Left renal pelvis (tissue), 4 donors: Measurements from ENCODE around the gene MORC1. TPM values are rescaled to one million over a fixed set of nuclear protein-coding genes. Genes with fewer than 3 reads are reported as not detected.
"Not testable (repeated sequence)": the region's sequence is repeated elsewhere in the genome, so short reads cannot be mapped to it uniquely, and the experiment has no call there.

ENCODE experiments used
- DNase-seq, 4 donors: peaks; one replicate each; pipeline ENCODE4 v3.0.0-alpha.2; 2013; ENCODE audit warnings: low read depth in 4 of 4, low spot score in 3 of 4
- polyA plus RNA-seq, 4 donors: library from polyadenylated mRNA; unstranded; fragments of 120-200 nt; gene quantifications; one replicate each; pipeline ENCODE4 v1.2.1, GENCODE V29; 2013; ENCODE audit not compliant: insufficient read length in 4 of 4

The MORC1 gene
- polyA plus RNA-seq = under 1 TPM; 0.20 to 0.83 (median 0.59) TPM

DNA sequence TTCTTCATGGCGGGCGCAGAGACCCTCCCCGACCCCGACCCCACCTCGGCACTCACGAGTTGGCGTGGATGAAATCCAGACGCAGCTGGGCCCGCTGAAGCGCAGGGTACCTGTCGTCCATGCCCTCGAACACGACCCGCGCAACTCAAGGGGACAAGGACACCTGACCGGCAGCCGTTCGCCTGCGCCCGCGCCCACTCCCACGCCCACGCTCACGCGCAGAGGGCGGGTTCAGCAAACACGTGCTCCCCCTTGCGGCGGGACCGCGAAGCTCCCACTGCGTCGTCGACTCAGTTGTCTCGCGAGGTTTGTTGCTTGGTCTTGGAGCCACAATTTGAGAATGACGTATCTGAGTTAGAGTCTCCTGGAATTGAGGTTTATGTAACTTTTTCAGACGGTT lies at the start of gene MORC1:
Gene MORC1 (minus strand): TSS at position 196 of the 400 bp plus-strand sequence. CDS start 75 bp downstream, at position 121.
- no peak for DNase-seq

- no peak for DNase-seq
Measured at GRCh38 chr3:109165905-109166304, 48.0 kb upstream of the MORC1 start.

DNA sequence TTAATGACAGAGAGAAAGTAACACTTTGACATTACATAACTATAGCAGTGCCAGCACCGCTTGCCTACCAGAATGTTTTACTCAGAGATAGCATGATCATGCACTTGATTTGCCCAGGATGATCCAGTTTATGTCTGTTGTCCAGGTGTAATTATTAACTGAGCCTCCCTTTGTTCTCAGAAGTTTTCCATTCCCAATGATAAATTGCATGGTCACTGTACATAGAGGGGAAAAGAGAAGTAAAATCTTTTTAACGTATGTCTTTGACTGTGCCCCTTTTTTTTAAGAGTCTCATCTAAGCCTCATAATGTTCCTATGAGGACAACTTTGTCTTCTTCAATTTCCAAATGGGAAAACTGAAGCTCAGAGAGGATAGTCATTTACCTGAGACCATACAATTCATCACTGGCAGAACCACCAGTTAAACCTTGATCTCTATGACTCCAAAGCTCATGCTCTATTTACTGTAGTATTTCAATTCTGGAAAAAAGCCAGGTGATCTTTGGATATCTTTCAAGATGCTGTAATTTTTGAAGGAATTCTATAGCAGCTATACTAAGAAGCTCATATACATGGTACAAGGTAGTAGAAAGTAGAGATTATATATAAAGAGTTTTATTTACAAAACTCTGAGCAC lies 43.7 kb upstream of the MORC1 start:
- DNase-seq = no peak

- DNase-seq = no peak
Measured at GRCh38 chr3:109155828-109156227, 37.9 kb upstream of the MORC1 start.

DNA sequence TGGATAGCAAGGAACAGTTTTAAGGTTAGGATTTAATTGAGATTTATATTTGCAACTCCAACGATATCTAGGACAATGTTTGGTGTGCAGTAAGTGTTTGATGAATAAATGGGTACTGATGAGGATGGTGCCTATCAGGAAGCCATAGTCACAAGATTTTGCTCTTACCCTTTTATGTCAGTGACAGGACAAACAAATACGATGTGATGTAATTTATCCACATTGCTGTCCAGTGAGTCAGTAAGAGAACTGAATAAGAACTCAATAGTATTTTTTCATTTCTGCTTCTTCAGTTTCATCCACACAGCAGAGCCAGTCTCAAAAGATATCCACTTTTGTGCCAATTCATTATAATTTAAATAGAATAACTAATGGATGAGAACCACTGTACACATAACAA lies 37.0 kb upstream of the MORC1 start:
- DNase-seq = no peak

GRCh38 chr3:109152320-109152719 lies 34.4 kb upstream of the MORC1 start:
- no peak for DNase-seq

DNA sequence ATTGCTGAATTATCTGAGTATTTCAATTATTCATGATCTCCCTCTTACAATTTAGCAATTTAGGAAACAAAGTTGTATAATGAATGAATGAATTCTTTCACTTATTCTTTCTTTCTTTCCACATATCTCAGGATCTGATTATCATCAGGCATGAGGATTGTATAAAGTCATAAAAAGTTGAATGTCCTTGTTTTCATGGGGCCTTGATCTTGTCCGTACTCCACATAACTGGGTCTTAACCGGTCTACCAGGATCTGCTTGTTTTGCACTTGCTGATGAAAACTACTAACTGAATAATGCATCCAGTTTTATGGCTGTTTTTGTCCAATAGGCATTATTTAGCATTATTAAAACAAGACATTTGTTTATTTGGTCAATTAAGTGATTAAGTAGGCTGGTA lies 31.1 kb upstream of the MORC1 start:
- no peak for DNase-seq

GRCh38 chr3:109143646-109144045 lies 25.7 kb upstream of the MORC1 start:
- DNase-seq = no peak

DNA sequence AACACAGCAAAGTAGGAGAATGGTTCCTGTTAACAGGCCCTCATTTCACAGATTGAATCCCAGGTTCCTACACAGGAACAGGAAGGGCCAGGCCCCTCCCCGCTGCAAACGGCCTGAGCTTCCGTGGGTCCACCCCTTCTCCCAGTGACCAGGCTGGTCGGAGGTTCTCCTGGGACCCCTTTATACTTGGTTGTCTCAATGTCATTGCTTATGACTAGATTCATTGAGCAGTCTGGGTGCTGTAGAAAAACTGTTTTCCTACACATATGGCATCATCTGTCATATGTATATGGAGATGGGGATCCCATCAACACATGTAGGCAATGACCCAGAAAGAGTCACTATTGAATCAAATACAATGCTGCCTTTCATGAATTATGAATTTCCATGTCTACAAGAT lies 22.4 kb upstream of the MORC1 start:
- DNase-seq = no peak

DNA sequence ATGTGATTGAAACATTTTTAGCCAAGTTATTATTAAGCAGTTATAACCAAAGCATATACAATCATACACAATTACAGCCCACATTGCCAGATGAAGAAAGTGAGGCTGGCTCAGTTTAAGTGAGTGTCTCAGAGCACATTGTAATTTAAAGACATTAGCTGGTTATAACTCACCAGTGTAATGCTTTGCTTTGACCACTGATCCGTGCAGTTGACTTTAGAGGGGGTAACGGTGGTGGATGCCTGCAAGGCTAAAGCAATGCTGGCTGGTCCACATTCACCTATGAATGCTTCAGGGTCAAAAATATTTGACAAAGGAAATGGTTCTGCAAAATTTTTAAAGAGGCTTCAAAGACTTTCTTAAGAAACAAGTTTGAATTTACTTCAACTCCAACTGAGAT lies 19.8 kb upstream of the MORC1 start:
- DNase-seq = peak in 3 of 4 donors; percentile 41 to 56 (median 45)

GRCh38 chr3:109136523-109136922 lies 18.6 kb upstream of the MORC1 start, which contains the start of gene C3orf85:
Gene C3orf85 (plus strand): TSS chr3:109136719. CDS start chr3:109136848, 129 bp downstream.
- no peak for DNase-seq

DNA sequence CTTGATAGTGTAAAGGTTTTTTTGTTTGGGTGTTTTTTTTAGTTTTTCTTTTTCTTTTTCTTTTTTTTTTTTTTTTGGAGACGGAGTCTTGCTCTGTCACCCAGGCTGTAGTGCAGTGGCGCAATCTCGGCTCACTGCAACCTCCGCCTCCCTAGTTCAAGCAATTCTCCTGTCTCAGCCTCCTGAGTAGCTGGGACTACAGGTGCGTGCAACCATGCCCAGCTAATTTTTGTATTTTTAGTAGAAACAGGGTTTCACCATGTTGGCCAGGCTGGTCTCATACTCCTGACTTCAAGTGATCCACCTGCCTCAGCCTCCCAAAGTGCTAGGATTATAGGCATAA lies 15.5 kb upstream of the MORC1 start:
- DNase-seq = not testable (repeated sequence)

- DNase-seq = no peak
Measured at GRCh38 chr3:109132801-109133473, 15.0 kb upstream of the MORC1 start.

- DNase-seq = no peak
Measured at GRCh38 chr3:109131276-109131675, 13.3 kb upstream of the MORC1 start.

GRCh38 chr3:109127553-109127952 lies 9.6 kb upstream of the MORC1 start:
- no peak for DNase-seq

DNA sequence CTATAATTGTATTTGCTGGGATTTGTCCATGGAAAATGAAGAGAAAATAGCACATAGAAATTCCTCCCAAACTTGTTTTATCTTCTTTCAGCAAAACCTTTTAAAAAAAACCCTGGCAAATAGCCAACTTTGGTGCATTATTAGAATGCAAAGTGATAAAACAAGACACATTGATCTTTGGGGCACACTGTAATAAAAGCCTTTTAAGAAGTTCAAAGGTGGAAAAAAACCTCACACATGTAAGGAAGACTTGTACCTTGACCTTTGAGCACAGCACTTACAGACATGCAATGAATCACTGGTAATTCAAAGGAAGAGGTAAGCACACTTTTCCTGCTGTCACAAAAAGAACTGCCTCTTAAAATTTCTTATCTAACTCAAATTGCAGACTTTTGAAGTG lies 8.0 kb upstream of the MORC1 start:
- no peak for DNase-seq

- DNase-seq = no peak
Measured at GRCh38 chr3:109122690-109123089, 4.8 kb upstream of the MORC1 start.

GRCh38 chr3:109118584-109118983 lies 650 bp upstream of the MORC1 start:
- DNase-seq = no peak

DNA sequence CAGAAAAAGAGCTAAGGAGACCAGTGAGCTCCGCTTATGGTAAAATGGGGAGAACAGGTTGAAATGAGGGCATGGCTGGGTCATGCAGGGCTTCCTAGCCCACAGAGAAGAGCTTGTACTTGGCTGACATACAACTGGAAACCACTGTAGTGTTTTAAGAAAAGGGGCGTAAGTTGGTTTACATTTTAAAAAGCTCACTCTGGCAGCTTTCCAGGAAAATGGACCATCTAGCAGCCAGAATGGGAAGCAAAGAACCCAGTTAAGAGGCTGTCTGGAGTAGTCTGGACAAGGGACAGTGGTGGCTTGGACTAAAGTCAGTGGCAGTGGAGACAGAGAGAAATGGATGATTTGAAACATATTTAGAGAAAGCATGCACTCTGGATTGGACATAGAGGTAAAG lies 1.9 kb downstream of the MORC1 start:
- DNase-seq = no peak

GRCh38 chr3:109115451-109115850 lies 2.5 kb downstream of the MORC1 start:
- no peak for DNase-seq

DNA sequence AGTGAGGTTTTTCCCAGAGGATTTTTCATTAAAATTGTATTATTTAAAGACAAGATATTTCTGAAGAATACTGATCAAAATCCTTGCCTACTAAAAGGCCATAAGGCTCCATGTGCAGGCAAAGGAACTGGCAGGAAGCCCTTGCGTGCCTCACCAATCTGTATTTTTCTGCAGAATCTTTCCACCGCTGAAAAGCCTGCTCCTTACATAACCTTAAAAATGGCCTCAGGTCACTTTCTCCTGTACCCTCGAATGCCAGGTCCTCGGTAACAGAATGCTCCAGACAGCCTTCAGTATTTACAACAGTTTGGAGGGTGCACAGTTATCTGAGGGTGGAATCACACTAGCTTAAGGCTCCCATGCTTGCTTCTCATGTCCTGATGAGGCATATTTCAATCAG lies 3.2 kb downstream of the MORC1 start:
- DNase-seq = no peak

GRCh38 chr3:109112946-109113760 lies 4.8 kb downstream of the MORC1 start:
- no peak for DNase-seq
